GM12872 (cell line): ENCODE data around the gene DBNDD2.

Source experiments
- CTCF ChIP-seq: IDR thresholded peaks from 3 replicates; pipeline ENCODE4 v1.5.1; 2011; ENCODE audit warnings: low read depth, mild to moderate bottlenecking, low read length, moderate library complexity; ENCODE audit not compliant: insufficient read depth

The DBNDD2 gene

GRCh38 chr20:45448270-45448669 lies 40.2 kb downstream of the DBNDD2 start:
- no peak for TF ChIP-seq CTCF

- no peak for TF ChIP-seq CTCF
Measured at GRCh38 chr20:45449528-45449927, 41.4 kb downstream of the DBNDD2 start.

GRCh38 chr20:45450097-45450818 lies 42.2 kb downstream of the DBNDD2 start:
- peak; percentile 56 for TF ChIP-seq CTCF

GRCh38 chr20:45452238-45452637 lies 44.1 kb downstream of the DBNDD2 start:
- TF ChIP-seq CTCF, result no peak

- no peak for TF ChIP-seq CTCF
Measured at GRCh38 chr20:45452772-45453691, 44.9 kb downstream of the DBNDD2 start.

- TF ChIP-seq CTCF, result peak; percentile 66
Measured at GRCh38 chr20:45456632-45457031, 48.5 kb downstream of the DBNDD2 start.

GRCh38 chr20:45459606-45460005 lies 51.5 kb downstream of the DBNDD2 start:
- peak; percentile 36; the same call in 2 of the 3 replicates for TF ChIP-seq CTCF
